GM18507 (cell line): ENCODE data around the gene BTBD17.

Experiments used
- DNase-seq: peaks from one replicate; pipeline ENCODE4 v3.0.0; 2011; ENCODE audit warnings: low read depth; ENCODE audit not compliant: insufficient read length; ENCODE audit errors: extremely low spot score
- FAIRE-seq: peaks from 2 replicates; lab custom pipeline; 2011; peaks lifted over from hg19 to GRCh38; lab: Jason Lieb, UNC

Gene BTBD17

DNA sequence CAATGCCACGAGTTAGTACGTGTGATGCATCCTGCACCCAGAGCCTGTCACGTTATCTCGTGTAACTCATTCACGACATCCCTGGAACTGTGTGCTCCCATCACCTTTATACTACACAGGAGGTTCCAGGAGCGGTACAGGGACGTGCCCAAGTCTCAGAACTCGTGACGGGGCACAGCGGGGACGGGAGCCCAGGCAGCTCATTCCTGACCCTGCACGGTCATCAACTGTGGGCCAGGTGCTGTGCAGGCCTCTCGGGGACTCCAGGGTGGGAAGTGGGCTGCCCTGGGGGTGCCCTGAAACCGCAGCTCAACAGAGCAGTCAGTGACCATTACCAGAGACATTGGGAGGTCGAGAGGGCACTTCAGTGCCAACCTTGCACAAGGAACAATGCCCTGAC is 46.8 kb downstream of the BTBD17 start:
- FAIRE-seq (no peak), DNase-seq (no peak)

DNA sequence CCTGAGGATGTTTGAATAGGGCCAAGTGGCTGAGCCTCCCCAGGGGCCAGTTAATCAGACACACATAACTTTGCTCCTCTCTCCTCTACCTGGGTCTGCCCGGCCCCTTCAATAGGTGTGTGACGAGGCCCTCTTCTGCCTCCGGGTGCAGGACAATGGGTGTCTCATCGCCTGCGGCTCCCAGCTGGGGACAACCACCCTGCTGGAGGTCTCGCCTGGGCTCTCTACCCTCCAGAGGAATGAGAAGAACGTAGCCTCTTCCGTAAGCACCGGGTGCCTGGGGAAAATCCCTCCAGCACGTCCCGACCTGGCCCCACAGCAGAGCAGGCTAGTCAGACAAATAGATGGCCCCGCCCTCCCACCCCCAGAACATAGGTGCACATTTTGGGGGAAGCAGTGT is 51.8 kb downstream of the BTBD17 start:
- FAIRE-seq (no peak), DNase-seq (no peak)

DNA sequence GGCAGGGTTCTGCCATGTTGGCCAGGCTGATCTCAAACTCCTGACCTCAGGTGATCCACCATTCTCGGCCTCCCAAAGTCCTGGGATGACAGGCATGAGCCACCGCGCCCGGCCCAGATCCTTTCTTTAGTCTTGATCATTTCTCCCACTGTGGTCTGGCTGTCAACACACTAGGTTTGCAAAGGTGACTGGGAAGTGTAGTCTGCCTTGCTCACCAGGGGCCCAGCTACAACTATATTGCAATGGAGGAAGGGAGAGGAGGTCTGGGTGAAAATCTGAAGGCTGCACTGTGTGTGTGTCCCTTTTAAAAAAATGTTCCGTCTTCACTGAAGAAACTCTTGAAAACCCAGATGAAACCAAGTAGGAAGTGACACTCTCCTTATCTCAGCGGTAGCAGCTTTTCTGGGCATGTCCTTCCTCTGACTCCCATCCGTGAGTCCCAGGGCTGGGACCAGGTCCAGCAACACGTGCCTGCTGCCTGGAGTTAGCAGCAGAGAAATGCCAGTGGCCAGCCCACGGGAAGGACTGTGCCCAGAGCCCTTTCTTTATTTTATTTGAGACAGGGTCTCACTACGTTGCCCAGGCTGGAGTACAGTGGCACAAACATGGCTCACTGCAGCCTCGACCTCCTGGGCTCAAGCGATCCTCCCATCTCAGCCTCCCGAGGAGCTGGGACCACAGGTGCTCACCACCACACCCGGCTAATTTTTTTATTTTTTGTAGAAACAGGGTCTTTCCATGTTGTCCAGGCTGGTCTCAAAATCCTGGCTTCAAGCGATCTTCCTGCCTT is 53.5 kb downstream of the BTBD17 start:
- no peak for FAIRE-seq
- no peak for DNase-seq
